NCI-H69 (cell line): Measurements from ENCODE around the gene ZNF326.
"Not testable (repeated sequence)": the region's sequence is repeated elsewhere in the genome, so short reads cannot be mapped to it uniquely, and the experiment has no call there.

Experiments used
- DNase-seq: peaks from one replicate; lab custom pipeline; 2025; lab: John Stamatoyannopoulos, UW

Gene ZNF326

DNA sequence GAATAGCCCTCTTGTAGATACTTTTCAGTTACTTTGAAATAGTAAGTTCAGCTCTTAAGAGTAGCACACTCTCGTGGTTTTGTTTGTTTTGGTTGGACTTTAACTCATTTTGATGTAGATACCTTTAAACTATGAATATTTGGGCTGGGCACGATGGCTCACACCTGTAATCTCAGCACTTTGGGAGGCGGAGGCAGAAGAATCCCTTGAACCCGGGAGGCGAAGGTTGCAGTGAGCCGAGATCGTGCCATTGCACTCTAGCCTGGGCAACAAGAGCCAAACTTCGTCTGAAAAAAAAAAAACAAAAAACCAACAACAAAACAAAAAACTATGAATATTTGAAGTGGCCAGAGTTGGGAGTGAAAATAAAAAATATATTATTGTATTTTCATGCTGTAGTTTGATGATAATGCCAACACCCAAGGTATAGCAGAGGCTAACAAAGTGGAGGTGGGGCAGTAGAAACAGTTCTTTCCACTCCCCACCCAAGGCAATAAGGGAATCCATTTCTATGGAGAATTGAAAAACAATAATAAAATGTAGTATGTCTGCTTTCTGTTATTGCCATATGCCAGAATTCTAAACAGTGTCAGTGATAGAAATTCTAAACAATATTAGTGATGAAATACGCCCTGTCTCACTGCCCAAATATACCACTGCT lies 1.7 kb downstream of the ZNF326 start:
- no peak for DNase-seq

DNA sequence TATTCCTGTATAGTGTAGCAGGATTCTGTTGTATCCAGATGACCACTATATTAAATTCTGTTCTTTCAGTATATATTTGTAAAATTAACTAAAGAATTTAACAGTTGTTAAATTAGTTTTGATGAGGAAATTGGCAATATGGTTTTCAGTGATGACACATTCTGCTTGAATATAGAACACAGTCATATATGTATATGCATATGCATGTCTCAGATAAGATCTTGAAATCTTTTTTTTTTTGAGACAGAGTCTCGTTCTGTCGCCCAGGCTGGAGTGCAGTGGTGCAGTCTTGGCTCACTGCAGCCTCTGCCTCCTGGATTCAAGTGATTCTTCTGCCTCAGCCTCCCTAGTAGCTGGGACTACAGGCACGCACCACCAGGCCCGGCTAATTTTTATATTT lies 2.2 kb downstream of the ZNF326 start:
- not testable (repeated sequence) for DNase-seq

DNA sequence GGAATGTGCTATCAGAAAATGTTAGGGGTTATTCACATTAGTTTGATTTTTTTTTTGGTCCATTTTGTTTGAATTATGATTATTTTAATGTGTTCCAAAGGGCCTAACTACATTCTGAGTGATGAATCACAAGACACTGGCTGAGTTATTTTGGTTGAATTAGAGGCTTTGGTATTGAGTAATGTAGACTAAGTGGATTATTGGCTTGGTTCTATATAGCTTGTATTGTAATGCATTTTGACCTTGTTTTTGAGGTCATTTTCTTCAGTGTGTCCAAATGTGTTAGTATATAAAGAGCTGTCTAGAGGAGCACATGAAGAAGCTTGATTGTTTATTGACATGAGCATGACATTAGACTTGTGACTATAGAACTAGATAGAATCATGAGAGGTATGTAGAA lies 3.4 kb downstream of the ZNF326 start:
- DNase-seq: peak; percentile 3

DNA sequence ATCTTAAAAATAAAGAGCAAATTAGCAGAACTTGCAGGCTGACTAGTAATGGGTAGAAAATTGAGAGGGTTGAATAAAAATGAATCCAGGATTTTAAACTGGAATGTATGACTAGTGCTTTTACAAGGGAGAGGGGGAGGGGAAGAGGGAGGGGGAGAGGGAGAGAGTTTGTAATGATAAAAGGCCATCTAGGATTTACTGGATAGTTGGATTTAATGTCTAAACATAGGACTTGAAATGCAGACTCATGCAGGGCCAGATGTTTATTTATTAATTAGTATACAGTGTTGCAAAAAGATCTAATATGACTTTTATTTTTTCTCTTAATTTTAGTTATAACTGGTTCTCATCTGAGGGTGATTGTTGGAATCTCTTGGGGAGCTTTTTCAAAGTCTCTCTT lies 4.3 kb downstream of the ZNF326 start:
- peak; percentile 7 for DNase-seq

DNA sequence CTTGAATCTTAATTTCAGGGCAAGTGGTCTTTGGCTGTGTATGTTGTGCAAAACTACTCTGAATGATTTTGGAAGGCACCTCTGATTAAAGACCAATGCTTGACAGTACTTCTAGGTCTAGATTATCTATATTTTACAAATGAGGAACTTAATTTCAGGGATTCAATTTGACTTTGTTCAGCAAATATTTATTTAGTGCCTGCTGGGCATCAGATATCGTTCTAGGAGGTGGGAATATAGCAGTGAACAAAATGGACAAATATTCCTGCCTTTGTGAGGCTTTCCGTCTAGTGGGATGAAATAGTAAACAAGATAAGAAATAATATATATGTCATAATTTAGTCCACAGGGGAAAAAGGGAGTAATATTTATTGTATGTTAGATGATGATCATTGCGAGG lies 4.7 kb downstream of the ZNF326 start:
- peak; percentile 21 for DNase-seq

DNA sequence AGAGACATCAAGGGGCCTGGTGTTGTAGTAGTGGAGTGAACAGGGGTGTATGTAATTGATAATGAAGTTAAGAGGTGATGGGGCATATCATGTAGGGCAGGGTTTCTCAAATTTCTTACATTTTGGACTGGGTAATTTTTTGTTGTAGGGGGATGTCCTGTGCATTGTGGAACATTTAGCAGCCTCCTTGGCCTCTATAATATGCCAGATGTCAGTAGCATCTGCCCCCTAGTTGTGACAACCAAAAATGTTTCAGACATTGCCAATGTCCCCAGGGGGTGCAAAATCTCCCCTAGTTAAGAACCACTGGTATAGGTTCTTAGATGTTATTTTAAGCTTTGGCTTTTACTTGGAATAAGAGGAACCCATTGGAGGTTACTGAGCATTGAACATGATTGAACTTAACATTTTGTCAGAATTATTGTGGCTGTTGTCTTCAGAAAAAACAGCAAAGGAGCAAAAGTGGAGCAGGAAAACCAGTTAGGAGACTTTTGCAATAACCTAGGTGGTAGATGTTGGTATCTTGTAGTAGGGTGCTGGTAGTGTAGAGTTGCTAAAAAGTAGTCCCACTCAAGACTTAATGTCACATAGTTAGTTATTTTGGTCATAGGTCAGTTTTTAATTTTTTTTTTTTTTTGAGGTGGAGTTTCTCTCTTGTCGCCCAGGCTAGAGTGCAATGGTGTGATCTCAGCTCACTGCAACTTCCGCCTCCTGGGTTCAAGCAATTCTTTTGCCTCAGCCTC lies 6.2 kb downstream of the ZNF326 start:
- DNase-seq: peak; percentile 44

DNA sequence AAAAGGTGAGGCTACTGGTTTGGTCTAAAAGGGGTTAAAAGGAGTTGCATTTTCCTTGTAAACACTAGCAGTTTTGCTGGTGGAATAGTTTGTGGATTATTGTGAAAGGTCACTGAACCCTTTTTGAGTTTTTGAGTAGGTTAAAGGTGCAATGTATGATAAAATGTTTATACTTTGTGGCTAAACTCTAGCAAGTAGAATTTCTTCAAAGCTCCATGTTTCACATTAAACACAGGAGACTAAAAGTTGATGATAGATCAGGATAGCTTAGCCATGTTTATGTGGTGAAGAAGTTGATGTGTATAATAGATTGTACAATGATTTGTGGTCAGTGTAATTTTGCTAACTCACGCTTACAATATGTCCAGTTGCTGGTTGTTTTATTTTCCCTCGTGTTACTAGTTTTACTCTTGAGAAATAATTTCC lies 13.1 kb downstream of the ZNF326 start:
- DNase-seq: no peak

DNA sequence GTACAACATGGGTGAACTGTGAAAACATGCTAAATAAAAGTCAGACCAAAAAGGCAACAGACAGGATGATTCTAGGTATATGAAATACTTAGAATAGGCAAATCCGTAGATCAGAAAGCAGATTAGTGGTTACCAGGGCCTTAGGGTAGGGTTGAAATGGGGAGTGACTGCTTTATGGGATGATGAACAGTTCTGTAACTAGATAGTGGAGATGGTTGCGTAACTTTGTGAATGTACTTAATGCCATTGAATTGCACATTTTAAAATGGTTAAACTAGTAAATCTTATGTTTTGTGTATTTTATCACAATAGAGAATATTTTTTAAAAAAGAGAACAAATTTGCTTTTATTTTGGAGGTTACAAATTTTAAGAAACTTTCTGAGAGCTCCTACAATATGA lies 17.4 kb downstream of the ZNF326 start:
- DNase-seq: no peak

DNA sequence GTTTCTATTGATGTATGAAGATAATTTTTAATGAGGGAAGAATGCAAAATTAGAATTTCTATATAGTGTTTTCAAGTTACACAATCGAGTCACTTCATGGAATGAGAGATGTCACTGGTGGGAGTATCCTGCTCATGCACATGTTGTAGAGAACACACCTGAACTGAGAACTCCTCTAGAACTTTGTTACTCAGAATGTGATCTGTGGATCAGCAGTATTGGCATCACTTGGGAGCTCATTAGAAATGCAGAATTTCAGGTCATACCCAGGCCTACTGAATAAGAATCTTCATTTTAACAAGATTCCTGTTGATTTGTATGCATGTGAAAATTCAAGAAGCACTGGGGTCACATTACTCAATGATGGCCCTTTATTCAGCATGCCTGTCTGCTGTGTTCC lies 28.8 kb downstream of the ZNF326 start:
- no peak for DNase-seq

DNA sequence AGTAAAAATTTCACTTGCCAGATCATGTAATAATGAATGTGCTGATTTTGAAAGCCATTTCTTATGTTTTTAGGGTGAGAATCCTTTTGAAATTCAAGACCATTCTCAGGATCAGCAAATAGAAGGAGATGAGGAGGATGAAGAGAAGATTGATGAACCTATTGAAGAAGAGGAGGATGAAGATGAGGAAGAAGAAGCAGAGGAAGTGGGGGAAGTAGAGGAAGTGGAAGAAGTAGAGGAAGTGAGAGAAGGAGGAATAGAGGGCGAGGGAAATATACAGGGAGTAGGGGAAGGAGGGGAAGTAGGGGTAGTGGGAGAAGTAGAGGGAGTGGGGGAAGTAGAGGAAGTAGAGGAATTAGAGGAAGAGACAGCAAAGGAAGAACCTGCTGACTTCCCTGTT lies 32.4 kb downstream of the ZNF326 start:
- DNase-seq: no peak

DNA sequence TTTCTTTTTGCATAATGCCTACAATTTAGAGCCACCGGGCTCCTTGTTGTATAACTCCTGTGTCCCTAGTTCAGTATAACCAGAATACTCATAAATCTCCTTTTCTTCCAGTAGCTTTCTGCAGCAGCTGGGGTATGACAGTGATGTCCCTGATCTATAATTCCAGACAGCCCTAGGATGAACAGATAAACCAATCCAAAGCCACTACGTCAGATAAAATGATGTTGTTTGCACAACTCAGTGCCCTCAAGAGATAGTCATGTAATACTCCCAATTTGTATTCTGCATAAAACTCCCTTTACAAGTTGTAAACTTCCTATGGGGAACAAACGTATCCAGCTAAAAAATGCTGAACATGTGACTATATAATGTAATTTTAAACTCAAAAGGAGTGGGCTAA lies 44.7 kb downstream of the ZNF326 start:
- DNase-seq: peak; percentile 2

DNA sequence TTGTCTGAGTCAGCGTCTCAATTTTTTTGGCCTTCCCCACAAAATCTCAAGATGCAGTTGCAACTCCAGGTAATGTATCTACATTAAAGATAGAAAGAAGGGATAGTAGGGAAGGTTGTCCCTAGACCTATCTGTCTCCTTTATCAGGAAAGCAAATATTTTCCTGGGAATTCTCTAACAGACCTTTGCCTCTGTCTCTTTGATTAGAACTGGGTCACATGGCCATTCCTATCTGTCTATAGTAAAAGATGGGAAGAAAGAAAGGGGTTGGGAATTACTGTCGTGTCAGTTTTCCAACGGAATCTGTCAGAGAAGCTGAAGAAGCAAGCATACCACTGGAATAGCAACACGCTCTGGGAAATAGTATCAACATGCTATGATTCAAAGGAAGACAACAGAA lies 48.7 kb downstream of the ZNF326 start:
- no peak for DNase-seq

DNA sequence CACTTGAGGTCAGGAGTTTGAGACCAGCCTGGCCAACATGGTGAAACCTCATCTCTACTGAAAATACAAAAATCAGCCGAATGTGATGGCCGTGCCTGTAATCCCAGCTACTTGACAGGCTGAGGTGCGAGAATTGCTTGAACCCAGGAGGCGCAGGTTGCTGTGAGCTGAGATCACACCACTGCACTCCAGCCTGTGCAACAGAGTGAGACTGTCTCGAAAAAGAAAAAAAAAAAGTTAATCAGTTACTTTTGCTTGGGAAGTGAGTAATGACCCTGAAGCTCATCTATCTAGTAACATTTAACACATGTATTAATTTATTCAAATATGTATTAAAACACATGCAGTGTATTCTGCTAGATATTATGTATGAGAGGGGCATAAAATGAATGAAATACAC lies 49.4 kb downstream of the ZNF326 start:
- no peak for DNase-seq

DNA sequence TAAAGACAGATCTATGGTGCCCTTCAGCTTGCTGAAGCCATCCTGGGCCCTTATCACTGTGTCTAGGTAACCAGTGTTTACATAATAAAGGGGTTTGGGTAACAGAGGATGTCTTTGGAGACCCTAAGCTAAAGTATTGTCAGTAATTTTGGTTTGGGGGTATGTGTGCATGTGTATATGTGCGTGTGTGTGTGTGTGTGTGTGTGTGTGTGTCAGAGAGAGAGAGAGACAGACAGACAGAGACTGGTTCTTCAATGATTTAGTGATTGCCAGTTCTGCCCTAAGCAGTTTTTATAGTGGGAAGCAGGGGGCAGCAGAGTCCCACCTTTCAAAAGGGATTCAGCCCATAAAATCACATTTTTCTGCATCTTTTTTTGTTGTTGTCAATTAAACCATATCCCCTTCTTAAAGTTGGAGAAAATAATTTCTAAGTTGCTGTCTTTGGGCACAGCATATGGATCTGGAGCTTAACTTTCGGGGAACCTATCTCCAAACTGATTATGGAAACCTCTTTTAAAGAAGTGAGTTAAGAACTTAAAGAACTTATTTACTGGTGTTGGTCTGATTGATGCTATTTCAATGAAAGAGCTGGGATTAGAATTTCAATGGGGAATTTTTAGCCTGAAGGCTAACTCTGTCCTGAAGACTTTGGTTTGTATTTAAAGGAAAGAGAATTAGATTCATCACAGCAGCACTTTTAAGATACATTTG lies 51.1 kb downstream of the ZNF326 start:
- DNase-seq: peak; percentile 47

DNA sequence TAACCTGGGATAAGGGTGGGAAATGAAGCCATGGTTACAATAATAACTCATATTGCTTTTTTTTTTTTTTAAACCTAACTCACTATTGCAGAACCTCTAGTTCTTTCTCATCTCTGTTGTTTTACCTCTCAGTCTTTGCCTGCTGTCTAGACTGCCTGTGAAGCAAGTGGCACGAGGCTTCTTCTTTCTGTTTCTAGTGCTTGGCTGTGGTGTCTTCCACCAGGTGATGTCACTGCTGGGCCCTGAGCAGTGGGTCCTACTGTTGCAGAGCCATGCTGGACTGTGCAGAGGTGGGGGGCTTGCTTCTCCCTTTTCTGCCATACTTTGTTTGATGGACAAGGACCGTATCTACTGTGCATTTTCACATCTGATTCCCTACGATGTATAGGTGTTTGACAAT lies 51.7 kb downstream of the ZNF326 start:
- peak; percentile 8 for DNase-seq

DNA sequence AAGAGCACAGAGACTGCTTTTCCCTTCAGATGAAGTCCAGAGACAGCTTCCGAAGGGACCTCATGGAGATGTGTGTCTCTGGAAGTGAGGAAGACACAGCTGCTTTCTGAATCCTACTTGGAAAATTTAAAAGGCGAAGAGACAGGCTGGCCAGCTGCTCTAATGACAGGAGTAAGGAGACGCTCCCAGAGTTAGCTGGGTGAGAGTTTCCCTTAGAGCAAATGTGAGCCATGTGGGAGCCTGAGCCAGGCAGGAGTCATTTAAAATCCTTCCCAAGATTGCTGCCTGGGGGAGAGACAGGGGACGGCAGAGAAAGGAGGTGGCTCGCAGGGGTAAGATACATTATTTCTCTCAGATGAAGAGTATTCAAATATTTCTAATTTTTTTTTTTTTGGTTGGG lies 53.1 kb downstream of the ZNF326 start:
- peak; percentile 5 for DNase-seq

DNA sequence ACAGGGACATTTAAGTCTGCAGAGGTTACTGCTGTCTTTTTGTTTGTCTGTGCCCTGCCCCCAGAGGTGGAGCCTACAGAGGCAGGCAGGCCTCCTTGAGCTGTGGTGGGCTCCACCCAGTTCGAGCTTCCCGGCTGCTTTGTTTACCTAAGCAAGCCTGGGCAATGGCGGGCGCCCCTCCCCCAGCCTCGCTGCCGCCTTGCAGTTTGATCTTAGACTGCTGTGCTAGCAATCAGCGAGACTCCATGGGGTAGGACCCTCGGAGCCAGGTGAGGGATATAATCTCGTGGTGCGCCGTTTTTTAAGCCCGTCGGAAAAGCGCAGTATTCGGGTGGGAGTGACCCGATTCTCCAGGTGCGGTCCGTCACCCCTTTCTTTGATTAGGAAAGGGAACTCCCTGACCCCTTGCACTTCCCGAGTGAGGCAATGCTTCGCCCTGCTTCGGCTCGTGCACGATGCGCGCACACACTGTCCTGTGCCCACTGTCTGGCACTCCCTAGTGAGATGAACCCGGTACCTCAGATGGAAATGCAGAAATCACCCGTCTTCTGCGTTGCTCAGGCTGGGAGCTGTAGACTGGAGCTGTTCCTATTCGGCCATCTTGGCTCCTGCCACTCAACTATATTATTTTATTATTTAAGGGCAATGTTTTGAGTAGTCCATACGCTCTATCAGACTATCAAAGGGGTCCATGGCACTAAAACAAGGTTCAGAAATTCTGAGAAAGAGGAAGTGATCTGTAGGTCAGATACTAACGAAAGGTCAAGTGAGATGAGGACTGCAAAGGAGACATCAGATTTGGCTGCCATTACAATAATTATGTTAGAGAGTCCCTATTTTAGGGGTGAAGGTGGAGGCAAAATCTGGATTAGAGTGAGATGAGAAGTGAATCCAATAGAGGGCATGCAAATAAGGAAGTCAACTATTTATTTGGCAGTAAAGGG lies 68.1 kb downstream of the ZNF326 start:
- DNase-seq: peak; percentile 36

DNA sequence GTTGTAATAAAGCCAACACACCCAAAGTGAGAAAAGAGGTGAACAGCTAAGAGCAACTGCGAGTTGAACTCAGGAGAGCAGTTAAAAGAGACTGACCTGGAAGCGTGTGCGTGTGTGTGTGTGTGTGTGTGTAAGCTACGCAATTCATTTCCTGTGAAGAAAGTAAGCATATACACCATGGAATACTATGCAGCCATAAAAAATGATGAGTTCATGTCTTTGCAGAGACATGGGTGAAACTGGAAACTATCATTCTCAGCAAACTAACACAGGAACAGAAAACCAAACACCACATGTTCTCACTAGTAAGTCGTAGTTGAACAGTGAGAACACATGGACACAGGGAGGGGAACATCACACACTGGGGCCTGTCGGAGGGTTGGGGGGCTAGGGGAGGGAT lies 69.2 kb downstream of the ZNF326 start:
- DNase-seq: not testable (repeated sequence)

DNA sequence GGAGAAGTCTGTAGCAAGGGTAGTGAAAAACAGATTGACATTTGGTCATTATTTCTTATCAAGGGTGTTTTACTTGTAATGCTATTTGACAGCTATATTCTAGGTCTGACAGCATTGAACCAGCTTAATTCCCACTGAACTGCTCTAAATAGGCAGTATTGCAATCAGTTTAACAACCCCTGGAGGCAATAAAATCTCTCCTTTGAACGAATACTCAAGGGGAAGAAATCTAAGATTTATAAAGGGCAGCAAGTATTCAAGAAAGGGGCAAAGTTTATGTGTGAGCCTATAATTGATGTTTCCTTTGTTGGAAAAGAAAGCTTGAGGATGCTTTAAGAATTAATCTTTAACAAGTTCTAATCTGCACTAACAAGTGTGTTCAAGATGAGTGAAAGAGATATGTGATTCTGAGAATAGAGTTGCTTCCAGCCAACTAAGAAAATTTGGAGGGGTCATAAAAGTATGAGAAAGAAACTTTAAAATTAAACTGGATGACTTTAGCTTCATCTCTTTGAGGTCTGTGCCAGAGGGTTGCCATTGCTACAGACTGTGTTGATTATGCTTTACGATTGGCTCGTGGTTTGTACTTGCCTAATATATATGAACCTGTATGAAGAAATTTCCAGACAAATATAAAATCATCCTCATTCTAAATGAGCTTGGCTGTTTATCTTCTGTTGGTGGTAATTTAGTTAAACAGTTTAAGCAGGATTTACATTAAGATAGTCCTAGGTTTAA lies 72.5 kb downstream of the ZNF326 start:
- DNase-seq: no peak

DNA sequence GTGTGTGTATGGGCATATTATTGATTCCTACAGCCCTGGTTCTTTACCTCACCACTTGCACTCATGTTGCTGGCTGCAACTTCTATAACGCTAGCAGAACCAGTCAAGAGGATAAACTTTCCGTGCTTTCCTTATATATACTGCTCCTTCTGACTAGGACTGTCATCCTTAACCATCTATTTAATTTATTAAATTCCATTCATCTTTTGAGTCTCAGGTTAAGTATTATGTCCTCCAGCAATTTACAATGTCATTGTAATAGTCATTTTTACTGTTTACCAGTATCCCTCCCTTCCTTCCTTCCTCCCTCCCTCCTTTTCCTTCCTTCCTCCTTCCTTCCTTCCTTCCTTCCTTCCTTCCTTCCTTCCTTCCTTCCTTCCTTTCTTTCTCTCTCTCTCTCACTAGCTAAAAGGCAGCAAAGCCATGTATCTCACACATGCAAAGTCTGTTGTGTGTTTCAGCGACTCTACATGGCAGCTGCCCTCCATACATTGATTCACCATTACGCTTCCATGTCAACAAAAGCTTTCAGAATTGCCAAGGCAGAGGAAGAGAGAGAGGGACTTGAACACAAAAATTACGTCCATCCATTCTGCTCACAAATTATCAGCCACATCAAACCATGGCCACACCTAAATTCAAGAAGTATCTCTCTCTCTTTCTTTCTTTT lies 73.8 kb downstream of the ZNF326 start:
- no peak for DNase-seq

DNA sequence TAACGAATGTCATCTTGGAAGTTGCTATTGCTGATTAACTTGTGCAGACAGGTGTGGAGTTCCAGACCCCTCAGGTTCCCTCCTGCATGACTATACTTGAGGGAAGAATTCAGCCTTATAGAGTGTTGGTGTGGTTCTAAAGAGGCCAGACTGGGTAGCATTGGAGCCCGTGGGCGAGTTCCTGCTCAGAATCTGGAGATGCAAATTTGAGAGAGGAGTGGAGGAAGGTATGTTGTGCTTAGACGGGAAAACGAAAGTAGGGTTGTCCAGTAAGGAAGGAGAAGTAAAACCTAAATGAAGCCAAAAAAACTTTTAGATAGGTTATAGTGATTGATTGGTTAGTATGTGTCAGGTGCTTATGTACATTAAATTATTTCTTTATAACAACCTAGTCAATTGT lies 79.2 kb downstream of the ZNF326 start:
- no peak for DNase-seq
